Mesendoderm (in vitro differentiated cells): ENCODE results near the gene ZNF222.

Source experiments
- DNase-seq: peaks from one replicate; pipeline ENCODE4 v3.0.0; 2013
- H2AK5ac ChIP-seq: 2 replicates; pipeline ENCODE4 v1.6.1; 2013; ENCODE audit warnings: low read length, inconsistent platforms
- H2BK120ac ChIP-seq: 2 replicates; pipeline ENCODE4 v1.6.1; 2013; ENCODE audit warnings: low read depth, mild to moderate bottlenecking, low read length, moderate library complexity, mixed read lengths
- H2BK15ac ChIP-seq: replicated peaks from 2 replicates; pipeline ENCODE4 v1.6.1; 2013; ENCODE audit warnings: low read depth, mild to moderate bottlenecking, moderate library complexity
- H2BK5ac ChIP-seq: 2 replicates; pipeline ENCODE4 v1.6.1; 2013; ENCODE audit warnings: low read length, inconsistent platforms
- H3K18ac ChIP-seq: 2 replicates; pipeline ENCODE4 v1.6.1; 2013; ENCODE audit warnings: mild to moderate bottlenecking, low read length, mixed read lengths
- H3K23ac ChIP-seq: one replicate; pipeline ENCODE4 v1.6.1; 2013; ENCODE audit warnings: low read length
- H3K27ac ChIP-seq: 2 replicates; pipeline ENCODE4 v1.5.1; 2013; ENCODE audit warnings: low read depth, mild to moderate bottlenecking, inconsistent platforms, low read length, moderate library complexity
- H3K27me3 ChIP-seq: 2 replicates; pipeline ENCODE4 v1.6.1; 2013; ENCODE audit warnings: low read length, control low read depth, mild to moderate bottlenecking, inconsistent platforms; ENCODE audit not compliant: insufficient read depth, poor library complexity
- H3K36me3 ChIP-seq: 2 replicates; pipeline ENCODE4 v1.6.1; 2013; ENCODE audit warnings: low read length, inconsistent platforms; ENCODE audit not compliant: control insufficient read depth, insufficient read depth
- H3K4ac ChIP-seq: one replicate; pipeline ENCODE4 v1.6.1; 2013; ENCODE audit warnings: low read depth, mild to moderate bottlenecking, low read length, moderate library complexity
- H3K4me1 ChIP-seq: 2 replicates; pipeline ENCODE4 v1.6.1; 2013; ENCODE audit warnings: low read depth, low read length, inconsistent platforms; ENCODE audit not compliant: control insufficient read depth
- H3K4me2 ChIP-seq: 2 replicates; pipeline ENCODE4 v1.6.1; 2013; ENCODE audit warnings: low read length
- H3K4me3 ChIP-seq: 2 replicates; pipeline ENCODE4 v1.5.1; 2013; ENCODE audit warnings: mild to moderate bottlenecking, low read length
- H3K56ac ChIP-seq: one replicate; pipeline ENCODE4 v1.6.1; 2013; ENCODE audit warnings: low read length
- H3K79me1 ChIP-seq: 2 replicates; pipeline ENCODE4 v1.6.1; 2013; ENCODE audit warnings: low read length, inconsistent platforms
- H3K79me2 ChIP-seq: 2 replicates; pipeline ENCODE4 v1.6.1; 2013; ENCODE audit warnings: mild to moderate bottlenecking, low read length; ENCODE audit not compliant: control insufficient read depth, insufficient read depth
- H3K9ac ChIP-seq: 2 replicates; pipeline ENCODE4 v1.6.1; 2013; ENCODE audit warnings: low read length, inconsistent platforms
- H4K5ac ChIP-seq: one replicate; pipeline ENCODE4 v1.6.1; 2013; ENCODE audit warnings: low read length
- H4K8ac ChIP-seq: one replicate; pipeline ENCODE4 v1.6.1; 2013; ENCODE audit warnings: low read depth, mild to moderate bottlenecking, control low read depth, low read length, moderate library complexity
- WGBS: extraction: QIAGEN DNeasy Blood & Tissue Kit; methylation state at CpG from one replicate; pipeline ENCODE4 v1.1.7; 2013; ENCODE audit warnings: low lambda C conversion rate, missing lambda C conversion rate; ENCODE audit not compliant: insufficient coverage; ENCODE audit errors: extremely low coverage; 5-methylcytosine and 5-hydroxymethylcytosine counted together

ZNF222 gene

GRCh38 chr19:44032001-44032610, 6.9 kb downstream of the ZNF222 start:
- Histone ChIP-seq H4K8ac (no peak overlapping the region), H2AK5ac (no peak overlapping the region), H3K27ac (no peak overlapping the region), H4K5ac (no peak overlapping the region), H2BK5ac (no peak overlapping the region), H3K4me3 (peak overlapping the region; percentile 28), H3K27me3 (no peaks in the 10 kb centered on the region), H3K56ac (no peak overlapping the region), H3K36me3 (peaks cover 10% of the 10 kb centered on the region), H2BK120ac (no peak overlapping the region), H3K23ac (no peak overlapping the region), H3K4me1 (no peaks in the 10 kb centered on the region), H3K9ac (no peak overlapping the region), H3K4ac (no peak overlapping the region), H3K79me2 (no peaks in the 10 kb centered on the region), H3K79me1 (no peaks in the 10 kb centered on the region), H3K4me2 (no peak overlapping the region), H3K18ac (no peak overlapping the region), H2BK15ac (no peak overlapping the region)
- DNase-seq = no peak
- no CpG with 5 or more reads among the region's 1 CpG for WGBS

GRCh38 chr19:44042147-44042546, 17.0 kb downstream of the ZNF222 start:
- Histone ChIP-seq H2BK5ac (no peak overlapping the region), H2BK120ac (no peak overlapping the region), H3K36me3 (no peaks in the 10 kb centered on the region), H3K79me2 (no peaks in the 10 kb centered on the region), H3K79me1 (no peaks in the 10 kb centered on the region), H3K9ac (no peak overlapping the region), H2AK5ac (no peak overlapping the region), H3K56ac (no peak overlapping the region), H3K4ac (no peak overlapping the region), H3K27me3 (no peaks in the 10 kb centered on the region), H4K8ac (no peak overlapping the region), H4K5ac (no peak overlapping the region), H3K4me1 (no peaks in the 10 kb centered on the region), H3K4me2 (no peak overlapping the region), H2BK15ac (no peak overlapping the region), H3K4me3 (no peak overlapping the region), H3K18ac (no peak overlapping the region), H3K27ac (no peak overlapping the region), H3K23ac (no peak overlapping the region)
- WGBS = no CpG with 5 or more reads among the region's 2 CpGs
- DNase-seq = no peak

GRCh38 chr19:44050740-44051649, 25.8 kb downstream of the ZNF222 start:
- no peaks in the 10 kb centered on the region for H3K79me2 ChIP-seq
- H3K56ac ChIP-seq = peak overlapping the region; percentile 80
- WGBS = no CpG with 5 or more reads among the region's 21 CpGs
- H3K79me1 ChIP-seq = peaks cover 2% of the 10 kb centered on the region
- H2BK120ac ChIP-seq = no peak overlapping the region
- H3K18ac ChIP-seq = no peak overlapping the region
- H3K4ac ChIP-seq = no peak overlapping the region
- no peak overlapping the region for H2BK5ac ChIP-seq
- H3K9ac ChIP-seq = no peak overlapping the region
- H3K23ac ChIP-seq = no peak overlapping the region
- H3K4me3 ChIP-seq = peak overlapping the region; percentile 51
- H3K27me3 ChIP-seq = no peaks in the 10 kb centered on the region
- no peaks in the 10 kb centered on the region for H3K36me3 ChIP-seq
- H4K8ac ChIP-seq = peak overlapping the region; percentile 13
- H2AK5ac ChIP-seq = no peak overlapping the region
- H4K5ac ChIP-seq = no peak overlapping the region
- no peak overlapping the region for H2BK15ac ChIP-seq
- DNase-seq = no peak
- H3K4me2 ChIP-seq = peak overlapping the region; percentile 96
- no peak overlapping the region for H3K27ac ChIP-seq
- H3K4me1 ChIP-seq = no peaks in the 10 kb centered on the region

- H3K79me2 ChIP-seq = no peaks in the 10 kb centered on the region
- H3K36me3 ChIP-seq = no peaks in the 10 kb centered on the region
- H2BK15ac ChIP-seq = no peak within 1 kb of the TSS
- H2AK5ac ChIP-seq = no peak within 1 kb of the TSS
- no peaks in the 10 kb centered on the region for H3K4me1 ChIP-seq
- H3K23ac ChIP-seq = no peak within 1 kb of the TSS
- H3K4ac ChIP-seq = peak within 1 kb of the TSS; percentile 82
- peaks cover 2% of the 10 kb centered on the region for H3K79me1 ChIP-seq
- H3K56ac ChIP-seq = peak within 1 kb of the TSS; percentile 96
- H3K27ac ChIP-seq = no peak within 1 kb of the TSS
- peak within 1 kb of the TSS; percentile 96 for H3K4me2 ChIP-seq
- no peaks in the 10 kb centered on the region for H3K27me3 ChIP-seq
- H4K5ac ChIP-seq = no peak within 1 kb of the TSS
- peak within 1 kb of the TSS; percentile 78 for H3K18ac ChIP-seq
- peak within 1 kb of the TSS; percentile 78 for H4K8ac ChIP-seq
- no peak within 1 kb of the TSS for H2BK5ac ChIP-seq
- no CpG with 5 or more reads among the region's 38 CpGs for WGBS
- no peak within 1 kb of the TSS for H2BK120ac ChIP-seq
- H3K9ac ChIP-seq = peak within 1 kb of the TSS; percentile 88
- H3K4me3 ChIP-seq = peak within 1 kb of the TSS; percentile 98
- peak; percentile 97 for DNase-seq
Measured at GRCh38 chr19:44051650-44052402, 26.6 kb downstream of the ZNF222 start, which contains the start of gene ZNF223. TSS of gene ZNF223 (plus strand) at chr19:44052036. CDS start at chr19:44055177, 3,141 bp downstream.

DNA sequence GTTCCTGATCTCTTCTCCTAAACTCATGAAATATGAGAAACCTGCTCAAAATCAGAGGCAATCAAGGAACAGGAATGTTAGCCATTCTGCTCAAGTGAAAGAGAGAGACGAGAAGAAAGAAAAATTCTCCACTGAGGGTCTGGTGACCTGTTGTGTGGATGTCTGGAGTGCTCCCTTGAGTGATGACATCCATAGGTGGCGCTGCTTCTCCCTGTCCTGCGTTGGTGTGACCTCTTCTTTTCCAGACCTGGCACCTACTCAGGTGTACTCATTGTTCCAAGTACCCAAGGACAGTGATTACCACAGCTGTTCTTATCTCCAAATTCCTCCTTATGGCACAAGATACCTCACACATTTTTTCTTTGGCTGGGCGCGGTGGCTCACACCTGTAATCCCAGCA, 30.7 kb downstream of the ZNF222 start:
- no peak overlapping the region for H3K4me3 ChIP-seq
- no peak overlapping the region for H3K27ac ChIP-seq
- no peak overlapping the region for H3K4ac ChIP-seq
- no peaks in the 10 kb centered on the region for H3K79me2 ChIP-seq
- no peak overlapping the region for H2BK120ac ChIP-seq
- no peaks in the 10 kb centered on the region for H3K27me3 ChIP-seq
- H3K4me2 ChIP-seq = no peak overlapping the region
- WGBS = no CpG with 5 or more reads among the region's 5 CpGs
- no peak overlapping the region for H2BK15ac ChIP-seq
- H3K18ac ChIP-seq = no peak overlapping the region
- H4K5ac ChIP-seq = no peak overlapping the region
- H2AK5ac ChIP-seq = no peak overlapping the region
- DNase-seq = no peak
- no peak overlapping the region for H3K56ac ChIP-seq
- H3K9ac ChIP-seq = no peak overlapping the region
- no peak overlapping the region for H4K8ac ChIP-seq
- no peak overlapping the region for H2BK5ac ChIP-seq
- peaks cover 2% of the 10 kb centered on the region for H3K36me3 ChIP-seq
- H3K79me1 ChIP-seq = peaks cover 2% of the 10 kb centered on the region
- H3K4me1 ChIP-seq = no peaks in the 10 kb centered on the region
- no peak overlapping the region for H3K23ac ChIP-seq
